IMR-90 (cell line): ENCODE results near the gene NRARP. TPM values are rescaled to one million over a fixed set of nuclear protein-coding genes. Genes with fewer than 3 reads are reported as not detected.

ENCODE experiments used
- ATAC-seq: fragments of 200-7000 bp; cut with Tn5 transposase; 2 replicates; pipeline ENCODE4 v1.9.1; 2020; ENCODE audit warnings: low read depth, mild to moderate bottlenecking, moderate library complexity
- BruUV-seq: library from RNA; stranded (reverse); fragments of 400-500 nt; replicated peaks from 2 replicates; lab custom pipeline; 2021; lab: Mats Ljungman, UMichigan
- CTCF ChIA-PET: fragments of 300-600 bp; formaldehyde crosslinking; extraction: SDS; loops from one replicate; lab custom pipeline; 2021; ENCODE audit warnings: antibody characterized with exemption; lab: Yijun Ruan, JAX
- POLR2A ChIA-PET: fragments of 300-600 bp; sonication (Branson Sonifier 250); formaldehyde crosslinking; loops from one replicate; lab custom pipeline; 2022; ENCODE audit warnings: antibody characterized with exemption; ENCODE audit not compliant: unreplicated experiment; lab: Charles Lee
- DNase-seq: peaks from one replicate; pipeline ENCODE4 v3.0.0; 2013
- H2AFZ ChIP-seq: replicated peaks from 2 replicates; pipeline ENCODE3; 2013; ENCODE audit warnings: low read length, mild to moderate bottlenecking; ENCODE audit not compliant: poor library complexity
- H2AK5ac ChIP-seq: 2 replicates; pipeline ENCODE4 v1.6.1; 2013; ENCODE audit warnings: low read depth, low read length, inconsistent platforms
- H2AK9ac ChIP-seq: replicated peaks from 2 replicates; pipeline ENCODE3; 2013; ENCODE audit warnings: mild to moderate bottlenecking, low read depth, low read length, moderate library complexity; ENCODE audit not compliant: poor library complexity
- H2BK120ac ChIP-seq: 2 replicates; pipeline ENCODE4 v1.6.1; 2013; ENCODE audit warnings: low read depth, low read length, inconsistent platforms
- H2BK15ac ChIP-seq: 3 replicates; pipeline ENCODE4 v1.6.1; 2013; ENCODE audit warnings: low read depth, low read length, inconsistent platforms
- H2BK20ac ChIP-seq: 2 replicates; pipeline ENCODE4 v1.6.1; 2013; ENCODE audit warnings: low read depth, mild to moderate bottlenecking, inconsistent platforms, low read length, moderate library complexity
- H2BK5ac ChIP-seq: 2 replicates; pipeline ENCODE4 v1.6.1; 2013; ENCODE audit warnings: mild to moderate bottlenecking, low read depth, low read length, inconsistent platforms; ENCODE audit not compliant: poor library complexity, severe bottlenecking
- H3K14ac ChIP-seq: replicated peaks from 2 replicates; pipeline ENCODE4 v1.6.1; 2013; ENCODE audit warnings: low read depth, low read length, inconsistent platforms
- H3K18ac ChIP-seq: 2 replicates; pipeline ENCODE4 v1.6.1; 2013; ENCODE audit warnings: low read depth, low read length, control low read depth
- H3K23ac ChIP-seq: 2 replicates; pipeline ENCODE4 v1.6.1; 2013; ENCODE audit warnings: low read depth, low read length, inconsistent platforms
- H3K27ac ChIP-seq: 2 replicates; pipeline ENCODE4 v1.5.1; 2013; ENCODE audit warnings: mild to moderate bottlenecking, control low read depth, low read length; ENCODE audit not compliant: insufficient read depth
- H3K27me3 ChIP-seq: 2 replicates; pipeline ENCODE4 v1.6.1; 2013; ENCODE audit warnings: low read length; ENCODE audit not compliant: control insufficient read depth, insufficient read depth
- H3K36me3 ChIP-seq: 2 replicates; pipeline ENCODE4 v1.6.1; 2013; ENCODE audit warnings: low read length, mixed read lengths; ENCODE audit not compliant: control insufficient read depth, insufficient read depth
- H3K4ac ChIP-seq: 2 replicates; pipeline ENCODE4 v1.6.1; 2013; ENCODE audit warnings: low read depth, low read length, inconsistent platforms
- H3K4me1 ChIP-seq: 2 replicates; pipeline ENCODE4 v1.6.1; 2013; ENCODE audit warnings: low read length, mixed read lengths; ENCODE audit not compliant: control insufficient read depth, insufficient read depth
- H3K4me2 ChIP-seq: 2 replicates; pipeline ENCODE4 v1.6.1; 2013; ENCODE audit warnings: low read depth, mild to moderate bottlenecking, control low read depth, low read length, moderate library complexity
- H3K4me3 ChIP-seq: 2 replicates; pipeline ENCODE4 v1.5.1; 2013; ENCODE audit warnings: low read depth, mild to moderate bottlenecking, control low read depth, low read length, moderate library complexity; ENCODE audit not compliant: insufficient read depth
- H3K56ac ChIP-seq: 2 replicates; pipeline ENCODE4 v1.6.1; 2013; ENCODE audit warnings: low read length, inconsistent platforms; ENCODE audit not compliant: insufficient read depth; ENCODE audit errors: extremely low read depth
- H3K79me1 ChIP-seq, 2 experiments: 2 replicates each; pipeline ENCODE4 v1.6.1; 2013; ENCODE audit warnings: low read length in 2 of 2, inconsistent platforms in 1 of 2, low read depth in 1 of 2
- H3K9ac ChIP-seq: 2 replicates; pipeline ENCODE4 v1.6.1; 2013; ENCODE audit warnings: low read depth, low read length, control low read depth
- H3K9me1 ChIP-seq: 2 replicates; pipeline ENCODE4 v1.6.1; 2013; ENCODE audit warnings: low read length, inconsistent platforms; ENCODE audit not compliant: insufficient read depth
- H3K9me3 ChIP-seq: 2 replicates; pipeline ENCODE4 v1.6.1; 2013; ENCODE audit warnings: low read length; ENCODE audit not compliant: control insufficient read depth, insufficient read depth
- H4K20me1 ChIP-seq: 2 replicates; pipeline ENCODE4 v1.6.1; 2013; ENCODE audit warnings: low read length, inconsistent platforms; ENCODE audit not compliant: insufficient read depth
- H4K5ac ChIP-seq: 2 replicates; pipeline ENCODE4 v1.6.1; 2013; ENCODE audit warnings: mild to moderate bottlenecking, low read depth, low read length, control low read depth
- H4K8ac ChIP-seq, 2 experiments: 2 replicates each; pipeline ENCODE4 v1.6.1; 2013; ENCODE audit warnings: low read depth in 2 of 2, low read length in 2 of 2, control low read depth in 1 of 2, inconsistent platforms in 1 of 2
- H4K91ac ChIP-seq: 2 replicates; pipeline ENCODE4 v1.6.1; 2013; ENCODE audit warnings: low read depth, low read length, inconsistent platforms; ENCODE audit not compliant: insufficient read depth
- RCOR1 ChIP-seq: IDR thresholded peaks from 2 replicates; pipeline ENCODE4 v1.6.1; 2012; ENCODE audit warnings: mild to moderate bottlenecking, low read length, improper control_type of control experiment; ENCODE audit not compliant: insufficient replicate concordance
- WGBS, 2 experiments: methylation state at CpG; one replicate each; pipeline versions ENCODE4 v1.1.5 to v1.1.7; 2013; ENCODE audit warnings: missing lambda C conversion rate in 2 of 2; ENCODE audit not compliant: insufficient read length in 1 of 2; ENCODE audit errors: extremely low coverage in 2 of 2; 5-methylcytosine and 5-hydroxymethylcytosine counted together
- dilution Hi-C: fragments of 300-500 bp; cut with HindIII; formaldehyde crosslinking; loops from one replicate; pipeline ENCODE4 v1.14.3; 2018; ENCODE audit warnings: low sequenced_read_pairs; ENCODE audit not compliant: unreplicated experiment
- in situ Hi-C: fragments of 300-500 bp; cut with MboI; formaldehyde crosslinking; loops from 3 replicates; pipeline ENCODE4 v1.14.3; 2019; ENCODE audit warnings: low sequenced_read_pairs, inconsistent platforms, mixed read lengths
- intact Hi-C: fragments of 100-400 bp; cut with micrococcal nuclease; formaldehyde crosslinking; loops from 2 replicates; pipeline ENCODE4 v1.10.0; 2022
- polyA plus RNA-seq, 3 experiments: library from polyadenylated mRNA; depleted of rRNA; stranded (reverse); fragments of >200 nt; gene quantifications; 2 replicates each; pipeline ENCODE4 v1.2.3, GENCODE V29; 2012; ENCODE audit warnings: low replicate concordance in 1 of 3
- total RNA-seq: library from RNA; depleted of rRNA; stranded (reverse); fragments of >200 nt; gene quantifications from 2 replicates; pipeline ENCODE4 v1.2.3, GENCODE V29; 2012

NRARP gene
- total and polyA plus RNA-seq, 2 of the 4 experiments (the other 2 are of a cell fraction) = 0.15 TPM; not detected in 1

DNA sequence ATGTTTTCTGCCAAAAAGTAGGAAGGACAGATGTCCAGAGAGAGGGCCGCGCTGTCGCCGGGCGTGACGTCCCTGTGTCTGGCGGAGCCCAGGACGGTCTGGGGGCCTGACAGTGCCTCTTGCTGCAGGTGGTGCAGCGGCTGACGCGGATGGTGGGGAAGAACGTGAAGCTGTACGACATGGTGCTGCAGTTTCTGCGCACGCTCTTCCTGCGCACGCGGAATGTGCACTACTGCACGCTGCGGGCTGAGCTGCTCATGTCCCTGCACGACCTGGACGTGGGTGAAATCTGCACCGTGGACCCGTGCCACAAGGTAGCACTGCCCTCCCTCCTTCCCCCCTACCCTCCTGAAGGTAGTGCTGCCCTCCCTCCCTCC, 39.2 kb downstream of the NRARP start:
- no peak overlapping the region for H3K14ac ChIP-seq
- H3K27me3 ChIP-seq = no peaks in the 10 kb centered on the region
- no peak for DNase-seq
- H2BK15ac ChIP-seq = no peak overlapping the region
- H2AK5ac ChIP-seq = no peak overlapping the region; the same call in 1 of the 2 replicates
- H3K18ac ChIP-seq = no peak overlapping the region
- no peak for ATAC-seq
- H2AFZ ChIP-seq = no peak overlapping the region
- H3K4me2 ChIP-seq = no peak overlapping the region
- BruUV-seq = no TSS peak
- peaks cover 7% of the 10 kb centered on the region for H4K20me1 ChIP-seq
- H3K9me1 ChIP-seq = no peaks in the 10 kb centered on the region
- intact Hi-C loops = no loop called here
- H3K27ac ChIP-seq = no peak overlapping the region
- no peaks in the 10 kb centered on the region for H3K4me1 ChIP-seq
- ChIA-PET POLR2A (no interaction called here), CTCF (no interaction called here)
- in situ Hi-C loops = no loop called here
- H4K5ac ChIP-seq = no peak overlapping the region
- H3K4ac ChIP-seq = no peak overlapping the region
- H3K79me1 ChIP-seq = peaks cover 10 to 40% of the 10 kb centered on the region in 2 experiments
- no peak overlapping the region for H3K56ac ChIP-seq
- peaks cover 53% of the 10 kb centered on the region for H3K36me3 ChIP-seq
- H4K91ac ChIP-seq = no peak overlapping the region
- H3K4me3 ChIP-seq = no peak overlapping the region
- TF ChIP-seq RCOR1 = no peak
- no peak overlapping the region for H2BK20ac ChIP-seq
- dilution Hi-C loops = no loop called here
- no peak overlapping the region for H3K9ac ChIP-seq
- H3K9me3 ChIP-seq = no peaks in the 10 kb centered on the region
- H2BK5ac ChIP-seq = no peak overlapping the region
- whole genome bisulfite sequencing, 2 experiments = 96% methylated on average over 20 of the region's 24 CpGs; no CpG with 5 or more reads in 1 of the 2 experiments
- no peak overlapping the region for H4K8ac ChIP-seq
- no peak overlapping the region for H2AK9ac ChIP-seq
- H2BK120ac ChIP-seq = no peak overlapping the region
- no peak overlapping the region for H3K23ac ChIP-seq
